ENCODE results near the gene GJB4.

Gene GJB4

GRCh38 chr1:34779005-34779404, 19.5 kb downstream of the GJB4 start:
- no peak for DNase-seq (ENCODE audit: low spot score)
- TF ChIP-seq CTCF (IDR thresholded peaks at IDR 0.05; ENCODE audit: extremely low read depth, missing control alignments), result no peak

- no peak for TF ChIP-seq CTCF (IDR thresholded peaks at IDR 0.05; ENCODE audit: extremely low read depth, missing control alignments)
- DNase-seq (ENCODE audit: low spot score), result no peak
These were observed 20.0 kb downstream of the GJB4 start for GRCh38 chr1:34779526-34779925.

- TF ChIP-seq CTCF (IDR thresholded peaks at IDR 0.05; ENCODE audit: extremely low read depth, missing control alignments), result no peak
- no peak for DNase-seq (ENCODE audit: low spot score)
These were observed 20.4 kb downstream of the GJB4 start for GRCh38 chr1:34779962-34780361.

GRCh38 chr1:34780528-34780927, 21.0 kb downstream of the GJB4 start:
- no peak for DNase-seq (ENCODE audit: low spot score)
- TF ChIP-seq CTCF (IDR thresholded peaks at IDR 0.05; ENCODE audit: extremely low read depth, missing control alignments), result no peak

- DNase-seq (ENCODE audit: low spot score), result no peak
- TF ChIP-seq CTCF (IDR thresholded peaks at IDR 0.05; ENCODE audit: extremely low read depth, missing control alignments), result no peak
These were observed 21.7 kb downstream of the GJB4 start, which contains the start of gene GJB3 for GRCh38 chr1:34781071-34781843. Gene GJB3, plus strand, starts transcription at chr1:34781214. Its CDS starts 3,549 bp downstream, at chr1:34784763.

GRCh38 chr1:34781844-34782391, 22.4 kb downstream of the GJB4 start:
- TF ChIP-seq CTCF (IDR thresholded peaks at IDR 0.05; ENCODE audit: extremely low read depth, missing control alignments), result no peak
- no peak for DNase-seq (ENCODE audit: low spot score)

GRCh38 chr1:34784751-34785221, 25.2 kb downstream of the GJB4 start:
- no peak for TF ChIP-seq CTCF (IDR thresholded peaks at IDR 0.05; ENCODE audit: extremely low read depth, missing control alignments)

More at GRCh38 chr1:34784751-34785221, 25.2 kb downstream of the GJB4 start:
- no peak for DNase-seq (ENCODE audit: low spot score)
